ENCODE results near the gene HOXC11. TPM values are rescaled to one million over a fixed set of nuclear protein-coding genes. Genes with fewer than 3 reads are reported as not detected.
A peak's percentile ranks its signal among the peaks of the same experiment; 100 is the strongest.

Gene HOXC11
- total RNA-seq, 1 donor from 2014 or later = not detected

DNA sequence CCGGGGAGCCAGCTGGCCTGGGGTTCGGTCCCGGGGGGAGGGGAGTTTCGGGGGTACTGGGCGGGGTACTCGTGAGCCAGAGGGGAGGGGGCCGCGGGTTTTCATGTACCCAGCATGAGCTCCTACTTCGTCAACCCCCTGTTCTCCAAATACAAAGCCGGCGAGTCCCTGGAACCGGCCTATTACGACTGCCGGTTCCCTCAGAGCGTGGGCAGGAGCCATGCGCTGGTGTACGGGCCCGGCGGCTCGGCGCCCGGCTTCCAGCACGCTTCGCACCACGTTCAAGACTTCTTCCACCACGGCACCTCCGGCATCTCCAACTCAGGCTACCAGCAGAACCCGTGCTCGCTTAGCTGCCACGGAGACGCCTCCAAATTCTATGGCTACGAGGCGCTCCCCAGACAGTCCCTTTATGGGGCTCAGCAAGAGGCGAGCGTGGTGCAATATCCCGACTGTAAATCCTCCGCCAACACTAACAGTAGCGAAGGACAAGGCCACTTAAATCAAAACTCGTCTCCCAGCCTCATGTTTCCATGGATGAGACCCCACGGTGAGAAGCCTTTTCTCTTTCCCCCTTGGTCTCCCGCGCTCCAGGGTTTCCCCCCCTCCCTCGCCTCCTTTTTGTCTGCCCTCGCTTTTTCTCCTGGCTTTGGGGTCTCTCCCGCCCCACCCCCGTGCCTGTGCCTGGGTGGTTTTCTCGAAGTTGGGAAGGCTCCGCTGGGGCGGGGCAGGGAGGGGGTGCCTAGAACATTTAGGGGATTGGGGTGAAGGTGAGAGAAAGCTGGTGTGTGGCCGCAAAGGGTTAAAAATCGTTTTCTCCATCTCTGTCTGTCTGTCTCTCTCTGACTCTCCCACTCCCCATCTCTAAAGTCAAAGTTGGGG is 36.5 kb downstream of the HOXC11 start:
- DNase-seq (ENCODE audit: low read depth in 2 of 2) = no peak

DNA sequence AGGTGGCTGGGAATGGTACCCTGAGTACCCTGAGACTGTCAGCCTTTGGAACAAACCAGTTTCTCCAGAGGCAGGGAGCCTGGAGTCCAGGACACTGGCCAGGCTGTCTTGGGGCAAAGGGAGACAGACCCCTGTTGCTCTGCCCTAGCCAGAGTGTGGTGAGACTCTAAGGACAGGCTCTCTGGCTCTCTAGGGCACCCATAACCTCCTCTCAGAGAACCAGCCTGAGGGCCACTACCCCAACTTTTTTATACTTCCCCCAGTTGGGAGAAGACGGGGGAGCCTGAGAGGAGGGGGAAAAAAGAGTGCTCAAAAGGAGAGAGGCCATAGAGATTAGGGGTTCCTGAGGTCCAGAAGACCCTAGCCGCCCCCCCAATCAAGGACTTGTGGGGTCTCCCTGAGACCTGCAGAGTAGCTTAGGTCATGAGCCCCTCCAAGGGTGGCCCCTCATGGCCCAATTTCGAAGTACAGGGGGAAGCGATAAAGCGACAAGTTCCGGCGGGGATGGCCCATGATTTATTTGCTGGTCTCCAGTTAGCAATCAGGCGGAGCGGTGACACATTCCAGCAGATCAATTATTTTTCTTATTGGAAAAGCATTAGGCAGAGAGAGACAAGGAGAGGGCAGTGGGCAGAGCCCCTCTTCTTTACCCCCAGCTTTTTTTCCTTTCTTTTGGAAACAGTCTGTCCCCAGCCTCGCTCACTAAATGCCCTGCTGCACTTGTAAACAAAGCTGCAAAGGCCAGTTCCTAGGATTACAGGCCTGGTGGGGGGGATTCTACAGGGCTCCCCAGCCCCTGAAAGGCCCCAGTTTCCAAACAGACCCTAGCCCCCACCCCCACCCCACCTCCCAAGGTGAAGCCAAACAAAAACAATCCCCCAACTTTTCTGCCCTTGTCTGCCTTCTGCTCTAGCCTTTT is 37.4 kb downstream of the HOXC11 start:
- no peak for DNase-seq (ENCODE audit: low read depth in 2 of 2)

DNA sequence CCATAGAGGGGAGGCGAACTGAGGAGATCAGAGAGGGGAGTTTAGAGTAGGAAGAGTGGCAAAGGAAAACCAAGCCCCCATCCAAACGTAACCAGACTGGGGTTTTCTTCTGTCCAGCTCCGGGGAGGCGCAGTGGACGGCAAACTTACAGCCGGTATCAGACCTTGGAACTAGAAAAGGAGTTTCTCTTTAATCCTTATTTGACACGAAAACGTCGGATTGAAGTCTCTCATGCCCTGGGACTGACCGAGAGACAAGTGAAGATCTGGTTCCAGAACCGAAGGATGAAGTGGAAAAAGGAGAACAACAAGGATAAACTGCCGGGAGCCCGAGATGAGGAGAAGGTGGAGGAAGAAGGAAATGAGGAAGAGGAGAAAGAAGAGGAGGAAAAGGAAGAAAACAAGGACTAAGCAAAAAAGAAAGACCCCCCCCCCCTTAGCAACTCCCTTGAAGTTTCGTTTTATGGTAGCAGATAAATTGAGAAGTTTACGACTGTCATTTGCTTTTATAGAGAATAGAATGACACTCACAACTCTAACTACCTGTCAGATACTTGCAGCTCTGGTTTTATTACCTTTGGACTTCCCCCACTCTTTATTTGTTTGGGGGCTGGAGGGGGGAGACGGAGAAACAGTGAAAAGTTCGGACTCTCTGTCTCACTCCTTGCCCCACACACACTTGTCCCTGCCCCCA is 38.2 kb downstream of the HOXC11 start:
- DNase-seq (ENCODE audit: low read depth in 2 of 2) = no peak

DNA sequence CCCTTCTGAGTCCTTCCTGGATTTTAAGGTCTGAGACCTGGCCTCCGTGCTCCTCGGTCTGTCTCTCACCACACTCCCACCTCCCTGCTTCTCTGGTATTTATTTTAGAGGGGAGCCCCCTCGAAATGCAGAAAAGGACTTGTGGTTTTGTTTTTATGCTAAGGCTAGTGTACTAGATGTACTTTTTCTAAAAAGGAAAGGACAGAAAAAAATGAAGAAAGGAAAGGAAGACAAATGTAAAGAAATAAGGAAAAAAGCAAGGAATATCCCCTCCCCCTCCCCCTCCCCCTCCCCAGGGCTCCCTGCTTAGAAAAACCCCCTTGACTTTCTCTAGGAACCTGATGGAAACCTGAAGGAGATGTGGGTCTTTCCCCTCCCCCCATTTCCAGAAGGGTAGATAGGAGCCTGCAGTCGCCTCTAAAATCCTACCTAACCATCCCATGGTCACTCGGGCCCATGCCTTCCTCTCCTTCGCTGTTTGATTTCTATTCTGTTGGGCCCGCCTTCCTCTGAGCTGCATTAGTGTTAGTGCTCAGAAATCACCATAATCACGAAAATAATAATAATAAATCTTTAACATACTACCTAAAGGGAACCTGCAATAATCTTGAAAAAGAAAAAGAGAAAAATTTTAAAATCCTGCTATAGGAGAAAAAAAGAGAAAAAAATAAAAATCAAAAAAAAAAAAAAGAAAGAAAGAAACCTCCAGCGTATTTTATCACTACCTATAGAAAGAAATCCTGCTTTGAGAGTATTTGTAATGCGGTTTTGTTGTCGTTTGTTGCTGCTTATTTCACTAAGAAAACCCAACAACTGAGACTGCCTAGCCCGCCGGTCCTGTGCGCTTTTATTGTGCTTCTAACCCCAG is 39.0 kb downstream of the HOXC11 start:
- DNase-seq (ENCODE audit: low read depth in 2 of 2) = no peak

DNA sequence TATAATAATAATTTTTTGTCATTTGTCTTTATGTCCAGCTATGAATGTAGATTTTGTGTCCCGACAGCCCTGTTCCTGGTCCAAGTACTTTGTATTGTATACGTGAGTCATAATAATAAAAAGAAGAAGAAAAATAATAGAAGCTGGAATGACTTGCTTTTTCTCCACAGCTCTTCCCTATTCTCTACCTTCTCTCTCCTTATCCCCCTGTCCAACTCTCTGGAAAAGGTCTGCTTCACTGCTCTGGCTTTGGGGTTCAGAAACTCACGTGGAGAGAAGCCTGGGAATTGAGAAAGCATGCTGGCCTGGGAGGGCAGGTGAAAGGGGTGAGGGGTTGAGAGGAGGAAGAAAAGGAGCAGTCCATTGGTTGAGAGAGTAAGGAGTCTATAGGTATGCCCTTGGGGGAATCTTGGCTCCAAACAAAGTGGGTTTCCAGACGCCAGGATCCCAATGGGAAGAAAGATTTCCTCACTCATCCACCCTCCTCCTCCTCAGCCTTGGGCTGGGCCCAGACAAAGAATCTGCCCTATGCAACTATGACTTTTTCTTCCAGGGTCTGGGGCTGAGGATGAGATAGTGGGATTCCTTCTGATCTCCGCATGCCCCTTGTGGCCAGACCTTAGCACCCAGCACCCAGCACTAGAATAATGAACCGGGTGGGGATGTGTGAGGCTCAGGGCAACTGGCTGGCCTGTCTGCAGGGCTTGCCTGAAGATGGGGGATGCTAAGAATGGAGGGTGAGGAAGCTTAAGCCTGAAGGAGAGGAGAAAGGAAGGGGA is 39.9 kb downstream of the HOXC11 start:
- DNase-seq (ENCODE audit: low read depth in 2 of 2) = no peak

DNA sequence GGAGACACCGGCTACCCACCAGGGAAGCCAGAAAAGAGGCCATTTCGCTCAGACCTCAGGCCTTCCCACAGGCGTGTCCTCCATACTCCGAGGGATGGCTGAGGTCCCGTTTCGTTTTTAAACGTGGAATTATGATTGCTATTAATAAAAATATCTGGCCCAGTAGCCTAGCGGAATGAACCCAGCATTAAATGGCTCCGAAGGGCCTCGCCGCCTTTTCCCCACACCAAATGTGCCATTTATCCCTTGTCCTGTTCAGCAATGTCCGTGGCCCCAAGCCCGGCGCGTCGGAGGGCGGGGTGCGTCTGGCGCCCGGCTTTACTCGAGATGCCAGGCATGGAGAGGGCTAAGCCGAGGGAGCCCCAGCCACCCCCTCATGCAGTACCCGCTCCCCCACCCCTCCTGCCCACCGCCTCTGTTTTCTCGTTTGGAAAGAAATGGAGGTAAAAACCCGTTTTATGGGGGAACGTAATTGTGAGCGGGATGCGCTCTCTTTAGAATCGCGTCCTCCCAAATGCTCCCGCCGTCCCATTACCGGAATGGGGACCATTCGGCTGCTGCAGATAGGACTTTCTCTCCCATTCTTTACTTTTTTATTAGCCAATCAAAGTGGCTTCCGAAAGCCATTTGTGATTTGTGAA is 41.6 kb downstream of the HOXC11 start:
- DNase-seq (ENCODE audit: low read depth in 2 of 2) = no peak

DNA sequence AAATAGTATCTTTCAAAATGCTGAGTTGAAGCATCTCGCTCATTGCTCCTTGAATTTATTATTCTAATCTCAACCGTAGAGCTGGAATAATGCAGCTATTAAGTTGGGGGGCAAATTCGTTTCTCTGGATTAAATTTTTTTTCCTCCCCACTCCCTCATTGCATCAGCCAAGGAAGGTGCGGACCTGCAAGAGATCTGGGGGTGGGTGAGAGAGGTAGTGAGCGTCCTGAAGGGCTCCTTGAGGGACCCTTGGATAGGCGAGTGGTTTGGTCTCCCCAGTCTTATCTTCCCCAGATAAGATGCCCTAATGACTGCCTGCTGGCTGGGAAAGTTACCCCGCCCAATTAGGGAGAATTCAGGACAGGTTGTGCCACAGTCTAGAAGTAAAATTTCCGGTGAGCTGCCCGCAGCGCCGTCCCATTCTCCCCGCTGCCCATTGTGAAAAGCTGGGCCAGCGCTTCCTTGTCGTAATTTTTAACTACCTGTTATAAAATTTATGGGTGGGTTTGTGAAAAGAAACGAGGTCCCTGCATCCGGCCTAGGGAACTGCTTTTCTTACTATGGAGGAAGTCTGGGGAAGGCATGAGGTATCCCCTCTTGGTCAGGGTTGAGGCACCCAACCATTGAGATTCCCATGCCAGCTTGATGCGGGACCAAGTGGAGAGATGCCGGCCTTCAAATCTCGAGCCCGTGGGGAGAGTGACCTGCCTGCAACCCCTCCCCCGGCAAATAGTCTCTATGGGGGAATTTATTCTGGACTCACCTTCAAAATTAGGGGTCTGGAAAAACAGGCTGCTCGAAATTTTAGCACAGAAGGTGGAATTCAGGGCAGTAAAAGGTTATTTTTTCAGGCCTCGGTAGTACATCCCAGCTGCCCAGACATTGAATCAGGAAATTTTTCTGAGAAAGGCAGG is 42.3 kb downstream of the HOXC11 start:
- DNase-seq (ENCODE audit: low read depth in 2 of 2) = no peak

DNA sequence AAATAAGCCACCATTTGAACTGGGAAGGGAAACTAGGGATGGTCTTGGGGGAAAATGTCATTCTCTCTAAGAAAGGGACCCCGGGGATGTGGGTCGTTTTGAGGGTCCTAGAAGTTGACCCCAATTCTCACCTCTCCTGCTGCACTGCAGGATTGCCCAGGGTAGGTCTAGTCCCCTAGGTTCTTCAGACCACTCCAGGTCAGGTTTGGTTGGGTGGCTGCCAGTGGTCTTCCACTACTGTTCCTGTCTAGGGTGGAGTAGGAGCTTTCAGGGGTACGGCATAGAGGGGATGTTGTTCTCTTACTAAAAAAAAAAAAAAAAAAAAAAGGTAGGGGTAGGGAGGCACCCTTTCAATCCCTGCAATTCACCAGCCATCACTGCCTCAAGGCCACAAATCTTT is 43.1 kb downstream of the HOXC11 start:
- DNase-seq (ENCODE audit: low read depth in 2 of 2) = no peak

DNA sequence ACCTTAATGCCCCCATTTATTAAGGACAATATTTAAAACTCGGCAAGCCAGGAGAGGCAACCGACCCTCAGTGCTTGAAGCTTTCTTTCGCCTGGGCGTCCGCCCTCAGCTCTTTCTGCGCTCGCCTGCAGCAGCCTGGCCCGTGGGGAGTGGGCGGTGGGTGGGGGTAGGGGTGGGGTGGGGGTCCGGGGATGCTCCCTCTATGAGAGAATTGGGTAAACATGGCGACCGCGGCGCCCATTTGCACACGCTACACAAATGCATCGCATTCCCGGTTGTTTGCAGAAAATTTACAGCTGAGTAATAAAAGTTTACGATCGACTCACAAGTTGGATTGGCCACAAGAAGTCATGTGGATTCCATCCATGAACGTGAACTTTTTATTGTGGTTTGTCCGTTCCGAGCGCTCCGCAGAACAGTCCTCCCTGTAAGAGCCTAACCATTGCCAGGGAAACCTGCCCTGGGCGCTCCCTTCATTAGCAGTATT is 43.6 kb downstream of the HOXC11 start:
- DNase-seq (ENCODE audit: low read depth in 2 of 2) = no peak

DNA sequence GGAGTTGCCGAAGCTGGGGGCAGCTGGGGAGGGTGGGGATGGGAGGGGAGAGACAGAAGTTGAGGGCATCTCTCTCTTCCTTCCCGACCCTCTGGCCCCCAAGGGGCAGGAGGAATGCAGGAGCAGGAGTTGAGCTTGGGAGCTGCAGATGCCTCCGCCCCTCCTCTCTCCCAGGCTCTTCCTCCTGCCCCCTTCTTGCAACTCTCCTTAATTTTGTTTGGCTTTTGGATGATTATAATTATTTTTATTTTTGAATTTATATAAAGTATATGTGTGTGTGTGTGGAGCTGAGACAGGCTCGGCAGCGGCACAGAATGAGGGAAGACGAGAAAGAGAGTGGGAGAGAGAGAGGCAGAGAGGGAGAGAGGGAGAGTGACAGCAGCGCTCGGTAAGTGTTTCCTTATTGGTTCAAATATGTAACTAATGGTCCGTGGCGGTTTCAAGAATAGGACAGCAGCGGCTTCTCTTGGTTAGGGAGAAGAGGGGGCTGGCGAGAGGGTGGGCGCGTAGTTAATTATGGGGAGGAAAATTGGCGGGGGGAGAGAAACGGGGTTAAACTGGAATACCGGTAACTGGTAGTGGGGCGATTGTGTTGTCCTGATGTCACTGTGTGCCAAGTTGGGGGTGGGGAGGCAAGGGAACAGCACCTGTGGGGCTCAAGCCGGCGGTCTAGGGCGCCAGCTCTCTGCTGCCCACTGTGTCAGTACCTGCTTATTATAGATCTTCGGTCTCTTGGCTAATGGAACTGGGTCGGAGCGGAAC is 44.3 kb downstream of the HOXC11 start:
- no peak for DNase-seq (ENCODE audit: low read depth in 2 of 2)

DNA sequence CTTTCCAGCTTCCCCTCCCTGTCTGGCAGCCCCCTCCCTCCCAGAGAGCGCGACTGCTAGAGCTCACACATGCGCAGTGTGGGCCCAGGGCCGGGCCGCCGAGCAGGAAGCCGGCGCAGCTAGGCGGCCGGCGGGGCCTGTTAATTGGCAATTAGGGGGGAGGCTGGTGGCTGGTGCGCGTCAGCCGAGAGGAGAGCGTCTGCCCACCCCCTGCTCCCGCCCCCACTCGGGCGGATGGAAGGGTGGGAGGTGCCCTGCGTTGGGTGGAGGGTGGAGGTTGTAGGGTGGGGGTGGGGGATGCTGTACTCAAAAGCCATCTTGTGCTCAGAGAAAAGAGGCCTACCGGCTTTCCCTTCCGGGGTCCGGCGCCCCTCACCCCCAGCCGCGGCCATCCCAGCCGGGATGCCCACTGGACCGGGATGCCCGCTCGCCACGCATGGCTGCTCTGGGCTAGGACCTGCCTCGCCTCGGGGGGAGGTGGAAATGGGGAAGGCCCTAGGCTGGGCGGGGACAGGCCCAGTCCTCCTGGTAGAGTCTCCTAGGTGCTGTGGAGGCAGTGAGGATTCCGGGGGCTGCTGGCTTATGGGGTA is 45.0 kb downstream of the HOXC11 start:
- DNase-seq (ENCODE audit: low read depth in 2 of 2) = peak; percentile 27 to 31

DNA sequence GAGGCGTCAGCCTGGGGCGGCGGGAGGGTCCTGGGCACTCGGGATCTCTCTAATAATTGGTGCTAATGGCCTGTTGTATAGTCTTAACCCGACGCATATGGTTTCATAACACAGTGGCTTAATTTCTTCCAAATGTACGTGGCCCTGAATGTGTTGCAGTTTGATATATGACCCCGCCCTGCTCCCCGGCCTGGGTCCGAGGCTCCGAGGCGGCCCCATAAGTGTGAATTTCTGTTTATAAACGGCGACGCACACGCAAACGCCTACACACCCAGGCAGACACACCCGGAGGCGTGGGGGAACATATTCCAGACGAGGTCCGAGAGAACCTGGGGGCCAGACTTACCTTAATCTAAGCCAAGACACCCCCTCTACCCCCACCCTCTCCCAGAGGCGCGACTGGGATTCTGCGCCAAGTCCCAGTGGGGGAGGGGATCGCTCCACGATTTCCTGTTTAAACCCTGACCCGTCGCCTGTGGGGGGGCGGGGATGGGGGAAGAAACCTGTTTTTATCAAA is 45.6 kb downstream of the HOXC11 start:
- DNase-seq (ENCODE audit: low read depth in 2 of 2) = no peak

DNA sequence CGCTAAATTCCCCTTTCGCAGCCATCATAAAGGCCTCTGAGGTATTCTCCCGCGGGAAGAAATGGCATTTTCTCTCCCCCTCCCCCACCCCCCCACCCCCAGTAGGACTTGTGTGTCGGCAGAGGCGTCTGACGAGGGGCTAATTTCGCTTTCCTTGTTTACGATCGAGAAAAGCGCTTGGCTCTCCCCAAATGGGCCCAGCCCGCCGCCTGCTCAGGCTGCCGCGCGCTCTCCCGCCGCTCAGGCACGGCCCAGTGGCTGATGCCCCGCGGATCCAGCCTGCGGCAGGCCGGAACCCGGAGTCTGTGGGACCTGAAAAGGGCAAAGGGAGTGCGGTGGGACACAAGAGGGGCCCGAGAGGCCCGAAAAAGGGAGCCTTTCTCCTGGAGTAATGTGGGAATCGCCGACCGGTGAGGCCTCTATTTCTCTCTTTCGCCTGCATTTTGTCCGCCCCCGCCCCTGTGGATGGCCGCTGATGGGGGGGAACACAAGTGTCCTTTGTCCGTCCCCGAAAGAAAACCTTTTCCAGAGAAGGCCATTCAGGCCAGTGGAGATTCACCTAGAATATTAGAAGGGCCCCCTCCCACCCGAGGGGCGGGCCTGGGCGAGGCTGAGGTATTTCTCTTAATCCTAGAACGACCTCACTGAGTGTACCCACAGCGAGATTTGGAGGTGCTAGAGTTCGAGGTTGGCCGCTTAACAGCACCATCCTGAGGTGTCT is 46.3 kb downstream of the HOXC11 start:
- DNase-seq (ENCODE audit: low read depth in 2 of 2) = no peak

DNA sequence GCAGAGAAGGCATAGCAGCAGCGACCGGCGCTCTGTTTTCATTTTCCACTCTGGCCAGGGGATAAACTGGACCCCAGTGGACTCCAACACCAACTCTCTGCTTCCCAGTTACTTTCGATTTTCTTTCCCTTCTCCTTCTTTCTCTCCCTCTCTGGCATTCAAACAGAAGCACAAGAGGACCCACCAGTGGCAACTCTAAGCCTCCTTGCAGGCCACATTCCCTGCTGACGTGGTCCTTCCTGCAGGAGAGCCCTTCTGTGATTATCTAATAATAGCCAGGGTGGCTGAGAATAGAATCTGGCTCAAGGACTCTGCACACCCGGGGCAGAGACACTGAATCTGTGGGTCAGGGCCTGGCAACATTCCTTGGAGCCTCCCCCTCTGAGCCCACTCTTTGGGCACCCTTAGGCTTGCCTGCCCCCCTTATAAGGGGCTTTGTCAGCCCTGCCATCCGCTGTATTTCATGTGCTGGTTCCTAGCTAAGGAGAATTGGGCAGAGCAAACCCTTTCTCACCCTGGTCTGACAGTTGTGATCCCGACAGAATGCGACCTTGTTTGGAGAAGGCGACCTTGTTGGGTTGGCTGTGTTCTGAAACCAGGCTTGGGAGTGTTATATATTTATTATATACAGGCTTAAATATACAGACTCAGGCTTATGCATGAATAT is 47.1 kb downstream of the HOXC11 start:
- DNase-seq (ENCODE audit: low read depth in 2 of 2) = no peak

DNA sequence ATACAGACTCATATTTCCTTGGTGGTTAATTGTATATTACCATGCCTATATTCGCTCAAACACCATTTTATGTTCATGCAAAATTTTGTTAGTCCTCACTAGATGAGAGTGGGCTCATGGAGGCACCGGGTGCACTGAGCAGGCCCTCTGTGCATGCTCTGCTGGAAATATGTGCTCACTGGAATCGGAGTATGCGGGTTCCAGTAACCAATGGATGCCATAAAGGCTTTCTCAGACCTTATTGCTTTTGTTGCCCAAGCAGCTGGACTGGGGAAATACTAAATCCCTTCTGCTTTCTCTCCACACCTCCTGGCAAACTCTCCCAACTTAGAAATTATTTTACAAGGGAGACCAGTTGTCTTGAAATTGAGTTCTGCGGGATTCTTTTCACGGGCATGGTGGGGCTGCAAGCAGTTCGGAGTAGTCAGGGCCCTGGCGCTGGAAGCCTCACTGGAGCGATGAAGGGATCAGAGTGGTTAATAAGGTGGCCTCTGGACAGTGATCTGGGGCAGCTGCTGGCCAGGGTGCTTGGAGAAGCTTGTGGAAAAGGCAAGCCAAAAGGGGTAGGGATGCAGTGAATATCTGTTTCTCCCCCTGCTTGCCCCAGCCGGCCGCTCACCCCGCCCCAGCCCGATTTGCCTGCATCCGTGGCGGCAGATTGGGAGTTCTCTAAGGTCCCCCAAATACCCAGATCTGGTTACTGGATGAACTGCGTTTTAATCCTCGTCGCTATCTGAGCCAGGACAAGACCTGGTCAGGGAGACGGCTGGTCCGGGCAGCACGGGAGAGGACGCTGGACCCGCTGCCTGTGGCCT is 47.9 kb downstream of the HOXC11 start:
- DNase-seq (ENCODE audit: low read depth in 2 of 2) = no peak

Data from lung microvascular endothelial cell (primary cell).